Measurements from ENCODE around the gene CUEDC1. TPM values are rescaled to one million over a fixed set of nuclear protein-coding genes. Genes with fewer than 3 reads are reported as not detected.
"Not testable (repeated sequence)": the region's sequence is repeated elsewhere in the genome, so short reads cannot be mapped to it uniquely, and the experiment has no call there.

The CUEDC1 gene
- total and polyA plus RNA-seq, 4 donors: 25.4 to 43.6 (median 34.8) TPM

- H3K36me3 ChIP-seq (ENCODE audit: control insufficient read depth in 1 of 2, insufficient read depth in 2 of 2, low read length in 1 of 2): no peaks in the 10 kb centered on the region
- peak overlapping the region; percentile 46 to 62 for H3K4me3 ChIP-seq (ENCODE audit: low read length in 2 of 2)
- 15 to 18% methylated on average over 27 of the region's 27 CpGs for whole genome bisulfite sequencing, 2 donors
- intact Hi-C loops (cut with DNase I): no loop called here
- no peak for ATAC-seq (ENCODE audit: low FRiP score)
- H3K9me3 ChIP-seq (ENCODE audit: control insufficient read depth, low read length): no peaks in the 10 kb centered on the region
- peak in 1 of 2 donors; percentile 74 for DNase-seq
- H3K4me1 ChIP-seq (ENCODE audit: control insufficient read depth in 1 of 2, insufficient read depth in 2 of 2, low read length in 2 of 2): peaks cover 2 to 9% of the 10 kb centered on the region in 2 donors
- peak overlapping the region in 1 of 2 donors; percentile 55 for H3K27ac ChIP-seq (ENCODE audit: low read depth in 1 of 2, low read length in 2 of 2)
- H3K27me3 ChIP-seq (ENCODE audit: control insufficient read depth in 1 of 2, insufficient read depth in 2 of 2, low read length in 1 of 2): no peaks in the 10 kb centered on the region
Observed at GRCh38 chr17:57849163-57849873, 105.9 kb downstream of the CUEDC1 start.

DNA sequence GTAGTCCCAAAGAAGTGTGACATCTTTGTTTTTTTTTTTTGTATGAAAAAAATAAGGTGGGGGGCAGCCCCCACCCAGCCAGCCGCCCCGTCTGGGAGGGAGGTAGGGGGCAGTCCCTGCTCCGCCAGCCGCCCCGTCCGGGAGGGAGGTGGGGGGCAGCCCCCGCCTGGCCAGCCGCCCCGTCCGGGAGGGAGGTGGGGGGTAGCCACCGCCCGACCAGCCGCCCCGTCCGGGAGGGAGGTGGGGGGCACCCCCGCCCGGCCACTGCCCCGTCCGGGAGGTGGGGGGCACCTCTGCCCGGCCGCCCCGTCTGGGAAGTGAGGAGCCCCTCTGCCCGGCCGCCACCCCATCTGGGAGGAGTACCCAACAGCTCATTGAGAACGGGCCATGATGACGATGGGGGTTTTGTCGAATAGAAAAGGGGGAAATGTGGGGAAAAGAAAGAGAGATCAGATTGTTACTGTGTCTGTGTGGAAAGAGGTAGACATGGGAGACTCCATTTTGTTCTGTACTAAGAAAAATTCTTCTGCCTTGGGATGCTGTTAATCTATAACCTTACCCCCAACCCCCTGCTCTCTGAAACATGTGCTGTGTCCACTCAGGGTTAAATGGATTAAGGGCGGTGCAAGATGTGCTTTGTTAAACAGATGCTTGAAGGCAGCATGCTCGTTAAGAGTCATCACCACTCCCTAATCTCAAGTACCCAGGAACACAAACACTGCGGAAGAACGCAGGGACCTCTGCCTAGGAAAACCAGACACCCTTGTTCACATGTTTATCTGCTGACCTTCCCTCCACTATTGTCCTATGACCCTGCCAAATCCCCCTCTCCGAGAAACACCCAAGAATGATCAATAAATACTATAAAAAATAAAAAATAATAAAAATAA, 108.9 kb downstream of the CUEDC1 start:
- intact Hi-C loops (cut with DNase I); H3K4me1 ChIP-seq (ENCODE audit: control insufficient read depth in 1 of 2, insufficient read depth in 2 of 2, low read length in 2 of 2); DNase-seq; ATAC-seq (ENCODE audit: low FRiP score); H3K27me3 ChIP-seq (ENCODE audit: control insufficient read depth in 1 of 2, insufficient read depth in 2 of 2, low read length in 1 of 2); H3K27ac ChIP-seq (ENCODE audit: low read depth in 1 of 2, low read length in 2 of 2); H3K4me3 ChIP-seq (ENCODE audit: low read length in 2 of 2); H3K9me3 ChIP-seq (ENCODE audit: control insufficient read depth, low read length); H3K36me3 ChIP-seq (ENCODE audit: control insufficient read depth in 1 of 2, insufficient read depth in 2 of 2, low read length in 1 of 2): not testable (repeated sequence)
- 84 to 85% methylated on average over 27 to 31 of the region's 32 CpGs for WGBS, 2 donors

DNA sequence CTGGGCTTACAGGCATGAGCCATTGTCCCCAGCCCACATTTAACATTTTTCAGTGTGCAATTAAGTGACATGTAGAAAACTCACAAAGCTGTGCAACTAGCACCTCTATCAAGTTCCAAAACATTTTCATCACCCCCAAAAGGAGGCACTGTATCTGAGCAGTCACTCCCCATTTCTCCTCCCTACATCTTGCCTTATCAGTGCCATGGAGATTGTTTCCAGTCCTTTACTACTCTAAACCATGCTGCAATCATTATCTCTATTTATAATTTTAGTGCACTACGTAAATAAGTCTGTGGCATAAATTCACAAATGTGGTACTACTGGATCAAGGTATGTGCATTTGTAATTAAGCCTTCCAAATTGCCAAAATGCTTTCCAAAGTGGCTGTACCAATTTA, 112.9 kb downstream of the CUEDC1 start:
- no peak for ATAC-seq (ENCODE audit: low FRiP score)
- intact Hi-C loops (cut with DNase I): no loop called here
- H3K4me1 ChIP-seq (ENCODE audit: control insufficient read depth in 1 of 2, insufficient read depth in 2 of 2, low read length in 2 of 2): no peaks in the 10 kb centered on the region

DNA sequence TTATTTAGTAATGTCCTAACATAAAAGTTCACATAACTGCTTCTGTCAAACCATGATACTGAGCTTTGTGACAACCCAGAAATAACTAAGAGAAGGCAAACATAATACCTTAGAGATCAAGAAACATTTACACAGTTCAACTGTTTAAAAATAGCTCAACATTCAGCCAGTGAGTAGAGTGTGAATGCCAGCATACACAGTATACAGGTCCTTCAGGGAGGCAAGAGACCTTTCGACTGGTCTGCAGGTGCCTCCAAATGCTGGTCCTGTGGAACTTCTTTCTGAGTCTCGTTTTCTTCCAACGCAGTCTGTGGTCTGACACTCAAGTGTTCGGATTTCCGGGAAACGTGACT, 115.7 kb downstream of the CUEDC1 start:
- ATAC-seq (ENCODE audit: low FRiP score): no peak
- Histone ChIP-seq H3K4me3 (ENCODE audit: low read length in 2 of 2) (no peak overlapping the region), H3K36me3 (ENCODE audit: control insufficient read depth in 1 of 2, insufficient read depth in 2 of 2, low read length in 1 of 2) (peaks cover 3 to 6% of the 10 kb centered on the region in 2 donors), H3K27me3 (ENCODE audit: control insufficient read depth in 1 of 2, insufficient read depth in 2 of 2, low read length in 1 of 2) (no peaks in the 10 kb centered on the region), H3K9me3 (ENCODE audit: control insufficient read depth, low read length) (no peaks in the 10 kb centered on the region), H3K27ac (ENCODE audit: low read depth in 1 of 2, low read length in 2 of 2) (no peak overlapping the region), H3K4me1 (ENCODE audit: control insufficient read depth in 1 of 2, insufficient read depth in 2 of 2, low read length in 2 of 2) (no peaks in the 10 kb centered on the region)
- WGBS, 2 donors: 87 to 89% methylated on average over 6 of the region's 6 CpGs
- intact Hi-C loops (cut with DNase I): loop anchor here in 1 of 2 donors (10.0 kb wide), 1 partner anchor 595 kb away; no protein-coding TSS in a partner anchor
- no peak for DNase-seq

More for the DNA sequence above, 112.9 kb downstream of the CUEDC1 start:
- Histone ChIP-seq H3K9me3 (ENCODE audit: control insufficient read depth, low read length) (no peaks in the 10 kb centered on the region), H3K27ac (ENCODE audit: low read depth in 1 of 2, low read length in 2 of 2) (no peak overlapping the region), H3K4me3 (ENCODE audit: low read length in 2 of 2) (no peak overlapping the region), H3K27me3 (ENCODE audit: control insufficient read depth in 1 of 2, insufficient read depth in 2 of 2, low read length in 1 of 2) (no peaks in the 10 kb centered on the region), H3K36me3 (ENCODE audit: control insufficient read depth in 1 of 2, insufficient read depth in 2 of 2, low read length in 1 of 2) (peaks cover 3 to 6% of the 10 kb centered on the region in 2 donors)
- no peak for DNase-seq
- WGBS, 2 donors: 67 to 74% methylated on average over 1 of the region's 1 CpG

- ATAC-seq (ENCODE audit: low FRiP score): no peak
- no peak for DNase-seq
- 67% methylated on average over 6 of the region's 6 CpGs for WGBS, 2 donors
- H3K4me3 ChIP-seq (ENCODE audit: low read length in 2 of 2): no peak overlapping the region
- no peaks in the 10 kb centered on the region for H3K9me3 ChIP-seq (ENCODE audit: control insufficient read depth, low read length)
- peaks cover 3 to 6% of the 10 kb centered on the region in 2 donors for H3K36me3 ChIP-seq (ENCODE audit: control insufficient read depth in 1 of 2, insufficient read depth in 2 of 2, low read length in 1 of 2)
- no peak overlapping the region for H3K27ac ChIP-seq (ENCODE audit: low read depth in 1 of 2, low read length in 2 of 2)
- H3K4me1 ChIP-seq (ENCODE audit: control insufficient read depth in 1 of 2, insufficient read depth in 2 of 2, low read length in 2 of 2): no peaks in the 10 kb centered on the region
- H3K27me3 ChIP-seq (ENCODE audit: control insufficient read depth in 1 of 2, insufficient read depth in 2 of 2, low read length in 1 of 2): no peaks in the 10 kb centered on the region
- intact Hi-C loops (cut with DNase I): loop anchor here in 1 of 2 donors (10.0 kb wide), 1 partner anchor 594 kb away; no protein-coding TSS in a partner anchor
Observed at GRCh38 chr17:57838857-57839570, 116.2 kb downstream of the CUEDC1 start.

DNA sequence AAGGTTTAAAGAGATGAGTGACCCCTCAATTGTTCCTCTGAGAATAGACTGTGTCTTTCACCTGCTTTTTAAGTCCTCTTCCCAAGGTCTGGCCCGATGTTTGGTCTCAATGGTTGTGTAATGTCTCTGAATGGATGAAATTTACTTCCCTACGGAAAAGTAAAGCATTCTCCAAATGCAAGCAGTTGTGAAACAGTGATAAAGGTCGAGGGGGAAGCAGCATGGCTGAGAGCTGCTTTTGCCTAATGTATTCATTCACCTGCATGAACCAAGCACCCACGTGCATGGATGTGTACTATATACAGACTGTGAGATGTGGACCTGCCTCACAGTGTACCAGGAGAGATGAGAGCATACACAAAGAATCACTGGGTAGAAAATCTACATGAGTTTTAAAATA, 116.8 kb downstream of the CUEDC1 start:
- Histone ChIP-seq H3K9me3 (ENCODE audit: control insufficient read depth, low read length) (no peaks in the 10 kb centered on the region), H3K27me3 (ENCODE audit: control insufficient read depth in 1 of 2, insufficient read depth in 2 of 2, low read length in 1 of 2) (no peaks in the 10 kb centered on the region), H3K4me1 (ENCODE audit: control insufficient read depth in 1 of 2, insufficient read depth in 2 of 2, low read length in 2 of 2) (peaks cover 0 to 1% of the 10 kb centered on the region in 2 donors), H3K27ac (ENCODE audit: low read depth in 1 of 2, low read length in 2 of 2) (no peak overlapping the region), H3K36me3 (ENCODE audit: control insufficient read depth in 1 of 2, insufficient read depth in 2 of 2, low read length in 1 of 2) (peaks cover 3 to 6% of the 10 kb centered on the region in 2 donors), H3K4me3 (ENCODE audit: low read length in 2 of 2) (no peak overlapping the region)
- WGBS, 2 donors: 79 to 80% methylated on average over 4 of the region's 4 CpGs
- intact Hi-C loops (cut with DNase I): loop anchor here in 1 of 2 donors (10.0 kb wide), 1 partner anchor 594 kb away; no protein-coding TSS in a partner anchor
- DNase-seq: no peak
- ATAC-seq (ENCODE audit: low FRiP score): no peak

- 98% methylated on average over 2 of the region's 2 CpGs for WGBS, 2 donors
- Histone ChIP-seq H3K9me3 (ENCODE audit: control insufficient read depth, low read length) (no peaks in the 10 kb centered on the region), H3K36me3 (ENCODE audit: control insufficient read depth in 1 of 2, insufficient read depth in 2 of 2, low read length in 1 of 2) (peaks cover 3% of the 10 kb centered on the region in 2 donors), H3K4me3 (ENCODE audit: low read length in 2 of 2) (no peak overlapping the region), H3K27ac (ENCODE audit: low read depth in 1 of 2, low read length in 2 of 2) (peak overlapping the region; percentile 55 to 61), H3K27me3 (ENCODE audit: control insufficient read depth in 1 of 2, insufficient read depth in 2 of 2, low read length in 1 of 2) (no peaks in the 10 kb centered on the region), H3K4me1 (ENCODE audit: control insufficient read depth in 1 of 2, insufficient read depth in 2 of 2, low read length in 2 of 2) (peaks cover 0 to 2% of the 10 kb centered on the region in 2 donors)
- intact Hi-C loops (cut with DNase I): loop anchor here in 1 of 2 donors (10.0 kb wide), 1 partner anchor 591 kb away; no protein-coding TSS in a partner anchor
- DNase-seq (no peak), ATAC-seq (ENCODE audit: low FRiP score) (no peak)
Observed at GRCh38 chr17:57835333-57835900, 119.8 kb downstream of the CUEDC1 start.
